GM11168 (cell line): Measurements from ENCODE around the gene CDH16.

Experiments
- in situ Hi-C: fragments of 300-500 bp; cut with MboI; formaldehyde crosslinking; loops from one replicate; pipeline ENCODE4 v1.12.0; 2022; ENCODE audit warnings: low sequenced_read_pairs; ENCODE audit not compliant: unreplicated experiment

CDH16 gene

GRCh38 chr16:66918803-66919568 is at the start of gene CDH16:
Gene CDH16, minus strand, starts transcription at chr16:66918885. Its CDS starts 820 bp downstream, at chr16:66918065.
- in situ Hi-C loops: no loop called here

GRCh38 chr16:66964049-66964448 is 45.4 kb upstream of the CDH16 start:
- in situ Hi-C loops: loop anchor here (25.0 kb wide), 1 partner anchor 448 kb away; the partner anchor contains the start of gene ZDHHC1

GRCh38 chr16:66961914-66962313 is 43.2 kb upstream of the CDH16 start:
- in situ Hi-C loops: loop anchor here (25.0 kb wide), 1 partner anchor 450 kb away; the partner anchor contains the start of gene ZDHHC1

- in situ Hi-C loops: loop anchor here (25.0 kb wide), 1 partner anchor 451 kb away; the partner anchor contains the start of gene ZDHHC1
Measured at GRCh38 chr16:66961065-66961744, 42.5 kb upstream of the CDH16 start, which contains the start of gene CES3. Gene CES3, plus strand, starts transcription at chr16:66961266. Its CDS starts 42 bp downstream, at chr16:66961308.

- in situ Hi-C loops: loop anchor here (25.0 kb wide), 1 partner anchor 452 kb away; the partner anchor contains the start of gene ZDHHC1
Measured at GRCh38 chr16:66960270-66960669, 41.6 kb upstream of the CDH16 start.

- in situ Hi-C loops: loop anchor here (25.0 kb wide), 1 partner anchor 453 kb away; the partner anchor contains the start of gene ZDHHC1
Measured at GRCh38 chr16:66959704-66960161, 41.0 kb upstream of the CDH16 start.

GRCh38 chr16:66958857-66959703 is 40.4 kb upstream of the CDH16 start:
- in situ Hi-C loops: loop anchor here (25.0 kb wide), 1 partner anchor 453 kb away; the partner anchor contains the start of gene ZDHHC1

- in situ Hi-C loops: loop anchor here (25.0 kb wide), 1 partner anchor 456 kb away; the partner anchor contains the start of gene ZDHHC1
Measured at GRCh38 chr16:66956154-66956457, 37.4 kb upstream of the CDH16 start.

GRCh38 chr16:66955363-66956153 is 36.9 kb upstream of the CDH16 start:
- in situ Hi-C loops: loop anchor here (25.0 kb wide), 1 partner anchor 457 kb away; the partner anchor contains the start of gene ZDHHC1

GRCh38 chr16:66954097-66954659 is 35.5 kb upstream of the CDH16 start:
- in situ Hi-C loops: loop anchor here (25.0 kb wide), 1 partner anchor 458 kb away; the partner anchor contains the start of gene ZDHHC1

GRCh38 chr16:66953462-66954096 is 34.9 kb upstream of the CDH16 start:
- in situ Hi-C loops: loop anchor here (25.0 kb wide), 1 partner anchor 459 kb away; the partner anchor contains the start of gene ZDHHC1

- in situ Hi-C loops: loop anchor here (25.0 kb wide), 1 partner anchor 460 kb away; the partner anchor contains the start of gene ZDHHC1
Measured at GRCh38 chr16:66952430-66953110, 33.9 kb upstream of the CDH16 start.

GRCh38 chr16:66950971-66951790 is 32.5 kb upstream of the CDH16 start:
- in situ Hi-C loops: loop anchor here (25.0 kb wide), 1 partner anchor 461 kb away; the partner anchor contains the start of gene ZDHHC1

- in situ Hi-C loops: loop anchor here (25.0 kb wide), 1 partner anchor 462 kb away; the partner anchor contains the start of gene ZDHHC1
Measured at GRCh38 chr16:66950437-66950836, 31.8 kb upstream of the CDH16 start.

GRCh38 chr16:66949472-66949871 is 30.8 kb upstream of the CDH16 start:
- in situ Hi-C loops: no loop called here

GRCh38 chr16:66948837-66949225 is 30.1 kb upstream of the CDH16 start:
- in situ Hi-C loops: no loop called here
